GM10847 (cell line): ENCODE measurements around the gene MYH11.

Experiments used
- POLR2A ChIP-seq: IDR thresholded peaks from 2 replicates; pipeline ENCODE4 v1.6.1; 2011; ENCODE audit not compliant: insufficient read length; ENCODE audit errors: extremely low read depth

Gene MYH11

GRCh38 chr16:15665107-15665506 lies 191.7 kb downstream of the MYH11 start:
- TF ChIP-seq POLR2A, result no peak

DNA sequence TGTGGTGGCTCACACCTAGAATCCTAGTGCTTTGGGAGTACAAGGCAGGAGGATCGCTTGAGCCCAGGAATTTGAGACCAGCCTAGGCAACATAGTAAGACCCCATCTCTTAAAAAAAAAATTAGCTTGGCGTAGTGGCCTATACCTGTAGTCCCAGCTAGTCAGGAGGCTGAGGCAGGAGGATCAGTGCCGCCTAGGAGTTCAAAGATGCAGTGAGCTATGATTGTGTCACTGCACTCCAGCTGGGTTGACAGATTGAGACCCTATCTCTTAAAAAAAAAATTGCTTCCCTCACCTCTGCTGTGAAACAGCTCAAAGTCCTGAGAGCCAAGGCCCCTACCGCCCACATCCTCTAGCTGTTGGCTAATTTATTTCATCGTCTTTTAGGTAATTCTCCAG lies 196.6 kb downstream of the MYH11 start:
- no peak for TF ChIP-seq POLR2A

GRCh38 chr16:15658556-15658955 lies 198.3 kb downstream of the MYH11 start:
- no peak for TF ChIP-seq POLR2A

GRCh38 chr16:15658149-15658548 lies 198.7 kb downstream of the MYH11 start:
- TF ChIP-seq POLR2A, result no peak

DNA sequence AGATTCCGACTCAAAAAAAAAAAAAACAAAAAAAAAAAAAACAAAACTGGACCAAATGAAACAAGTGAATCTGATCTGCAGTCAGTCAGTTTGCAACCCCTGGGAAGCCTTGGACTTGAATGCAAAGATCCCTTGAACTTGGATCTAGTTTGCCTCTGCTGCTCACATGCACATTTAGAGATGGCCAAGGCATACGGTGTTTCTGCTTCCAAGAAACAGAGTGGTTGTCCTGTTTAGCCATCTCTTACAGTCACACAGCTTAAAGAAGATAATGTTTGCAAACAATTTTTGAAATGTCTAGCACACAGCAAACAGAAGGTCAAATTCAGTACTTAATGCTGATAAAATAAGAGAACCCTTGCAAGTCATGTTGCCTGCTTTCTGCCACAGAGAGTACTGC lies 202.2 kb downstream of the MYH11 start:
- TF ChIP-seq POLR2A, result no peak

DNA sequence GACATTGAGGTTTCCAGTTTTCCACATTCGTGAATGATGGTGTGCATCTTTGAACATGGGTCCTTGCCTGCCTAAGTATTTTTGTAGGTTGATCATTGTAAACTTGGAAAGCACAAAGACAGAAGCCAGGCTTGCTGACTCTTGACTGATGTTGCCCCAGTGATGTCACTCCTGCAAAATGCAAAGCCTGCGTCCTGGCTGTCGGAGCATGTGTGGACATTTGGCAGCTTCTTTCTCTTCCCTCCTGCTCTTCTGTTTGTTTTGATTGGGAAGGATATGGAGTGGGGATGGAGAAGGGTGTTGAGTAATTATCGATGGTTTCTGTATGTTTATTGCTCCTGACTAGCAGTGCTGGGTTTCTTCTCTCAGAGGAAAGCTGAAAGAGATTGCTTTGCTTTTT lies 203.6 kb downstream of the MYH11 start:
- TF ChIP-seq POLR2A, result no peak
